Central memory CD8-positive, alpha-beta T cell (primary cell): ENCODE measurements around the gene SULT4A1.

ENCODE experiments used
- ATAC-seq: fragments of 150-1000 bp; cut with Tn5 transposase; replicated peaks from 2 replicates; pipeline ENCODE4 v1.10.0; 2022; ENCODE audit warnings: mild to moderate bottlenecking, moderate FRiP score, moderate number of reproducible peaks; ENCODE audit not compliant: poor library complexity, severe bottlenecking; ENCODE audit errors: extremely low read depth
- DNase-seq, 2 donors: peaks; one replicate each; pipeline ENCODE4 v3.0.0; 2021; ENCODE audit warnings: low spot score in 2 of 2
- H3K27ac Mint-ChIP-seq: one replicate; pipeline ENCODE4 v1.8.0; 2022; ENCODE audit warnings: low read depth, mild to moderate bottlenecking, moderate library complexity, mixed read lengths
- H3K27me3 Mint-ChIP-seq: one replicate; pipeline ENCODE4 v1.8.0; 2022; ENCODE audit warnings: mixed read lengths
- H3K36me3 Mint-ChIP-seq: one replicate; pipeline ENCODE4 v1.8.0; 2022; ENCODE audit warnings: mild to moderate bottlenecking, moderate library complexity, mixed read lengths; ENCODE audit not compliant: insufficient read depth
- H3K4me1 Mint-ChIP-seq: one replicate; pipeline ENCODE4 v1.8.0; 2022; ENCODE audit warnings: mixed read lengths
- H3K4me3 Mint-ChIP-seq: one replicate; pipeline ENCODE4 v1.8.0; 2022; ENCODE audit warnings: mild to moderate bottlenecking, moderate library complexity, mixed read lengths
- H3K9me3 Mint-ChIP-seq: one replicate; pipeline ENCODE4 v1.8.0; 2022; ENCODE audit warnings: mixed read lengths

SULT4A1 gene

DNA sequence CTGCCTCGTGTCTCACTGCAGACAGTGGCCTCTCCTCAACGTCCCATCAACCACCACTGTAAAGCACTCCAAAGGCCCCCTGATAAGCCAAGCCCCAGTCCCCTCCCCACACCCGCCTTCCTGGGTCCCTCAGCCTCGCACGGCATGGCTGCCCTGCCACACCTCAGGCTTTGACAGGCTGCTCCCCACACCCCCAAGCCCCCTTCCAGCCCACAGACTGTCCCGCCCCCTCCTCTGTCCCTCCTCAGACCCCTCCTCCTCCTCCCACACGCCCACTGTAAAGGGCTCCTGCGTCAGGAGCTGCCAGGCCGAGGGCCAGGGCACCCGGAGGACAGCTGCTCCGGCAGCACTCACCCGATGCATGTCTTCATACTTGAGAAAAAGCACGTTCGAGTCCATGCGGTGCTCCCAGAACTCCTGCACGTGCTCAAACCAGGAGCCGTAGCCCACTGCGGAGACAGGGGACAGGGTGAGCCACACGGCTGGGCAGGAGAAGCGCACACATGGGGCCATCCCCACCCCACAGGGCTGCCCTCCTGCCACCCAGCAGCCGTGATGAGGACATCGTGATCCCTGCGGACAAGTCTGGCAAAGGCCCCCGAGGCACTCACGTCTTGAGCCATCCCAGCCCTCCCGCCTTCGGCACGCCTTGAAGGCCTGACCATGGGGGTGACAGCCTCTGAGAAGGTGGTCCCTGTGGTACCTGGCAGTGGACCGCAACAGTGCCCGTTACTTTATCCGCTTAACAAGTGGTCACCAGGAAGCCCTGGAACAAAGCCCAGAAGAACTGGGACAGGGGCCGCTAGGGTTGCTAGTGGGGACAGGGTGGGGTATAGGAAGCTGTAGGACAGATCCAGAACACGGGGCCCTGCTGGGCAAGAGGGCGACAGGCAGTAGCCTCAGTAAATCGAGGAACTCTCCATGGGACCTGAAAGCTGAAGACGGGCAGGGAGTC is 28.8 kb downstream of the SULT4A1 start:
- DNase-seq (no peak), ATAC-seq (no peak)
- no peak overlapping the region for H3K4me3 Mint-ChIP-seq
- no peak overlapping the region for H3K27ac Mint-ChIP-seq
- peaks cover 2% of the 10 kb centered on the region for H3K36me3 Mint-ChIP-seq
- H3K4me1 Mint-ChIP-seq, result no peaks in the 10 kb centered on the region
- H3K27me3 Mint-ChIP-seq, result peaks cover 23% of the 10 kb centered on the region
- H3K9me3 Mint-ChIP-seq, result no peaks in the 10 kb centered on the region

DNA sequence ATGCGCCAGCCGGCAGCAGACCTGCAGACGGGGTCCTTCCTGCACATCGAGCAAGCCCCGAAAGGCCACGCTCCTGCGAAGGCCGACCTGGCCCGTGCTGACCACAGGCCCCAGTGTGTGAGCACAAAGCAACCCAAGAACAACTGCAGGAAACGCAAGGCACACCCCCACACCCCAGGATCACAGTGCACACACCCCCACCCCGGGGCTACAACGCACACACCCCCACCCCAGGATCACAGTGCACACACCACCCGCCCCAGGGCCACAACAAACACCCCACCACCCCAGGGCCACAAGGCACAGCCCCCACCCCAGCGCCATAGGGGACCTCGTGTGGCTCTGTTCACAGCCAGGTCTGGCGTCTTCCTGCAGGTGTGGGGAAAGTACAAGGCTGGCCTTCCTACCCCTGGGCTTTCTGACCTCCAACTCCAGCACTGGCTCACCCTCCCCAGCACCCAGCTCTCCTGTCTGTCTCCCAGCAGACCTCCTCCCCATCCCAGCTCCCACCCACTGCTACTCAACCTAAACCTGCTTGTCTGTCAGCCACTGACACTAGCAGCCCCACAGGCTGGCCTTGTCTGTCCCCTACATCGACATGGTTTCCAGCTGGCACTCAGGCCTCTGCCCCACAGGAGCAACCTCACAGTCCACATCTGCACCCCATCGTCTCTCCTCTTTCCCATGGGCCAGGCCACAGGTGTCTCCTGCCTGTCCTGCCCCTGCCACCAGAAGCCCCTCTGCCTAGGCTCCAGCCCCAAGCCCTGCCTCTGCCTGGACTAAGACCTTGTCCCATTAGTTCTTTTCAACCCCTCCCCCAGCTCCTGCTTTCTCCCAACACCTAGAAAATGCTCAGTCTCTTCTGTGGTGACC is 29.7 kb downstream of the SULT4A1 start:
- no peak overlapping the region for H3K27ac Mint-ChIP-seq
- H3K27me3 Mint-ChIP-seq, result peaks cover 19% of the 10 kb centered on the region
- ATAC-seq (no peak), DNase-seq (no peak)
- H3K36me3 Mint-ChIP-seq, result peaks cover 2% of the 10 kb centered on the region
- H3K4me3 Mint-ChIP-seq, result no peak overlapping the region
- no peaks in the 10 kb centered on the region for H3K9me3 Mint-ChIP-seq
- H3K4me1 Mint-ChIP-seq, result no peaks in the 10 kb centered on the region

DNA sequence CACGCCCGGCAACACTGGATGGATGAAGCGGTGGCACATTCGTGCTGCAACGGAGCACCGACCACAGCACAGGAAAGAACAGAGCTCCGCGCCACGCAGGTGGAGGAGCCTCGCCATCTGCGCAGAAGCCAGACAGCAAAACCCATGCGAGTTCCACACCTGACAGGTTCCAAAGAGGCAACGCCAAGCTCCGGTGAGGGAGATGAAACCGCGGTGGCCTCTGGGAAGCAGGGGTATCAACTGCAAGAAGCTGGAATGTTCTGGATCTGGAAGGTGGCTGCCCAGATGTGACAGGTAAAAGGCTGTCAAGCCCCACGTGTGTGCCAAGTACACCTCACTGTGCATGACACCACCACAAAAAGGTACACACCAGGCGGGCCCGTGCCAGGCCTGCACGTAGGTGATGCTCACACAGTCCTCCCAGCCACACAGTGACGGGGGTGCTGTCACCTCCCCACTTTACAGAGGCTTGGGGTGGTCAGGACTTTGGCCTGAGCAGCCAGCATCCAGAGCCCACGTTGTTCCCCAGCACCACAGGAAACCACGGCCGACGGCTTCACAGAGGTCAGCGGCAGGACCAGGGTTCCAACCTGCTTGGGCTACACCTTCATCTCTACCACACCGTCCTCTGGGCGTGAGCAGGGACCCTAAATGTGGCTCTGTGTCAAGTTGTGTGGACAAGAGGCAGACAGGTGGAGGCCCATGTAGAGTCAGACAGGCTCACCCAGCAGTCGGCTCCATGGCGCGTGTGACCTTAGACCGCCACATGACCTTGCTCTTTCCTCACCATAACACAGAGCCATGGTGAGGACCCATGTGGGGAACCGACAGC is 30.5 kb downstream of the SULT4A1 start:
- Mint-ChIP-seq H3K4me1 (no peaks in the 10 kb centered on the region), H3K4me3 (no peak overlapping the region), H3K9me3 (no peaks in the 10 kb centered on the region), H3K27ac (no peak overlapping the region), H3K27me3 (peaks cover 11% of the 10 kb centered on the region), H3K36me3 (peaks cover 2% of the 10 kb centered on the region)
- DNase-seq (no peak), ATAC-seq (no peak)

DNA sequence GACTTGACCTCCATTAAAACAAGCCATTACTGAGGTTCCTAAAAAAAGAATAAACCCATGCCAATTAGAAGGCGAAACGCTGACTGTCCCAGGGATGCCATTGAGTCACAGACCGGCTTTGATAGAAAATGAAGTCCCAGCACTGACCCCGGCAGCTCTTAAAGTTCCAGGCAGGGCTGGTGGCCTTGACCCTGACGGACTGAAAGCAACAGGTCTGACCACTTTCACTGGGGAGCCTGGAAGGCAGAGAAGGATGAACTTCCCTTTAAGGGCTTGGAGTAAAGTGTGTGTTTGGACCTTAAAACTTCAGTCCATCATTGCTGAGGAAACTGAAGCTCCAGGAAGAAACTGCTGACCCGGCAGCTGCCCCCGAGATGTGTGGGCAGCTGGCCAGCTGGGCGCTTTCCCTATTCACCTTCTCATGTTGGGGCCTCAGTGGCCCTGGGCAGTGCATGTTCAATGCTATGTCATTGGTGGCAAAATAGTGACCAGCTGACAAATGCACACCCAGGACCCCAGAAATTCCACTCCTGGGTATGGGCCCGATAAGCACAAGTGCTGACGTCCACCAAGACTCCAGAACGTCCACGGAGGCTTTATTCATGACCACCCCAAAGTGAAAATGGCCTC is 31.3 kb downstream of the SULT4A1 start:
- H3K9me3 Mint-ChIP-seq, result no peaks in the 10 kb centered on the region
- no peak overlapping the region for H3K27ac Mint-ChIP-seq
- DNase-seq (no peak), ATAC-seq (no peak)
- H3K27me3 Mint-ChIP-seq, result peaks cover 15% of the 10 kb centered on the region
- no peaks in the 10 kb centered on the region for H3K4me1 Mint-ChIP-seq
- peaks cover 2% of the 10 kb centered on the region for H3K36me3 Mint-ChIP-seq
- no peak overlapping the region for H3K4me3 Mint-ChIP-seq

DNA sequence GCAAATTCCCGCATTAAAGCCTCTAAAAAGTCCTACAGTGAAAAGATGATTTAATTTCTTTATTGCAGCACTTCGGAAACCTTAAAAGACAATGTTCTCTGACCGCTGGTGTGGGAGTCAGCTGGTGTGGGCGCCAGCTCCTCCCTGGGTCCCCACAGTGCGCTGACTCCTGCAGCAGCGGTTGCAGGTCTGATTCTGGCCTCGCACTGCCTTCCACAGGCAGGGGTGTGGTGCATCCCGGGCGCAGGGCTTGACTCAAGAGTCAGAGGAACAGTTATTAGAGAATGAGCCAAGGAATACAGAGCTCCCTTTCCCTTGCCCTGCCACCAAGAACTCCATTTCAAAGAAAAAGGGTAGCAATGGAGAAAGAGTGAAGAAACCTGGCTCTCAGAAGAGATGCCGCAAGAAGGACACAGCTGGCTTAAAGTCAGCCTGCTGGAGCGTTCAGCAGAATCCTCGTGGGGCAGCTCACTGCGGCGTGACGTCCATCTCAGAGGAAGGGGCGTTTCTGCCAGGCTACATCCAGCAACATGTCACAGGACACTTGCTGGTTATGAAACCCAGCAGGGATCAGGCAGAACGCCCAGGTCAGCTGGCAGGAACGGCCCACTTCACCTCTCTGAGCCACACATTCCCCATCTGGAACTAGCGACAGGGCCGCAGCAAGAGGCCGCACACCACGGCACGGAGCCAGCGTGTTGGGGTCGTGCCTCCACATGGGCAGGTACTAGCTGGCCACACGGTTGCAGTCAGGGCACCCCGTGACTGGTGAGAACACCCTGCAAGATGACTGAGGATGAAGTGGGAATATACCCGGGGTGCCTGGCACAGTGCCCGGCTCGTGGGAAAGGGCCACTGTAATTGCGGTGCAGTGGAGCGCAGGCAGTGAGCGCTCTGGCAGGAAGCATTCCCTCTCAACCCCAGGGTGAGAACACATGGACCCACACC is 32.1 kb downstream of the SULT4A1 start:
- Mint-ChIP-seq H3K27me3 (peaks cover 15% of the 10 kb centered on the region), H3K4me3 (no peak overlapping the region), H3K27ac (no peak overlapping the region), H3K36me3 (no peaks in the 10 kb centered on the region), H3K4me1 (no peaks in the 10 kb centered on the region), H3K9me3 (no peaks in the 10 kb centered on the region)
- DNase-seq (no peak), ATAC-seq (no peak)

DNA sequence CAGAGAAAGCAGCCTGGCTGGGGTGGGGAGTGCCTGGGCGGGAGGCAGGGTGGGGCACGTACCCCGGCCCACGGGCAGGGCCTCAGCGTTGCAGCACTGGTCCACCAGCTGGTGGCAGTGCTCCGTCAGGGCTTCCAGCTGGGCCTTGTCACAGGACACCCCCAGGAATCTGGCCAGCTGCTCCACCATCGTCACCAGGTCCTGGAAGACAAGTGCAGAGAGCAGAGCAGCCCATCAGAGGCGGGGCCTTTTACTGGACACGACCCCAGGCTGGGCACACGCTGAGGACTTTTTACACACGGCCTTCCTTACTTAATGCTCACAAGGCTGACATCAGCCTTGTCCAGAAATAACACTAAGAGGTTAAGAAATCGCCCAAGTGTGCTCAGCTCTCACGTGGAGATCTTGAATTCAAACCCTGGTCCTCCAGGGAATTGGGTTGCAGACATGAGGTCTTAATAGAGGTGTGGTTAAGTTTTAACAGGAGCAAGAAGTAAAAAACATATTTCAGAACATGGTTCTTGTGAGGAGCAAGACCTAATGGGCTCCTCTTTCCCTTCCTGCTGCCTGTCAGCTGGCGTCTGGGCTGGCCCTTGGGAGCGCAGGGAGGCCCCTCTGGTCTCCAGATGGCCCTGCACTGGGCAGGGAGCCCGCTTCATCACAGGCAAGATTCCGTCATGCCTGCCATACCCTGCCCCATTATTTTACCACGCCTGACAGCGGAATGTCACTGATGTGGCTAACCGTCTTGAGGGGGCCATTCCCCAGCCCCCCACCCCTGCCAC is 33.1 kb downstream of the SULT4A1 start:
- Mint-ChIP-seq H3K27ac (no peak overlapping the region), H3K27me3 (peaks cover 23% of the 10 kb centered on the region), H3K4me3 (no peak overlapping the region), H3K9me3 (no peaks in the 10 kb centered on the region), H3K4me1 (no peaks in the 10 kb centered on the region), H3K36me3 (no peaks in the 10 kb centered on the region)
- DNase-seq (no peak), ATAC-seq (no peak)

DNA sequence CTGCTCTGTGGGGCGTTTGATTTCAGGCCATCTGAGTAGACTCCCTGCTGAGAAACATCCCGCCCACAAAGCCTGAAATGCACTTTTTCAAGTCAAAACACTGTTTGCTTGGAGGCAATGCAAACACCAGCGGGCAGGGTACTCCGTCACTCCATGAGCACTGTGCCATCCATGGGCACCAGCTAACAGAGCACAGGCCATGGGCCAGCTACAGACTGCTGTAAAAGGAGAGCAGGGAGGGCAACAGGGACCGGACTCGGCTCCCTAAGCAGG is 33.7 kb downstream of the SULT4A1 start:
- Mint-ChIP-seq H3K9me3 (no peaks in the 10 kb centered on the region), H3K4me3 (no peak overlapping the region), H3K36me3 (no peaks in the 10 kb centered on the region), H3K27me3 (peaks cover 27% of the 10 kb centered on the region), H3K4me1 (no peaks in the 10 kb centered on the region), H3K27ac (no peak overlapping the region)
- DNase-seq (no peak), ATAC-seq (no peak)

DNA sequence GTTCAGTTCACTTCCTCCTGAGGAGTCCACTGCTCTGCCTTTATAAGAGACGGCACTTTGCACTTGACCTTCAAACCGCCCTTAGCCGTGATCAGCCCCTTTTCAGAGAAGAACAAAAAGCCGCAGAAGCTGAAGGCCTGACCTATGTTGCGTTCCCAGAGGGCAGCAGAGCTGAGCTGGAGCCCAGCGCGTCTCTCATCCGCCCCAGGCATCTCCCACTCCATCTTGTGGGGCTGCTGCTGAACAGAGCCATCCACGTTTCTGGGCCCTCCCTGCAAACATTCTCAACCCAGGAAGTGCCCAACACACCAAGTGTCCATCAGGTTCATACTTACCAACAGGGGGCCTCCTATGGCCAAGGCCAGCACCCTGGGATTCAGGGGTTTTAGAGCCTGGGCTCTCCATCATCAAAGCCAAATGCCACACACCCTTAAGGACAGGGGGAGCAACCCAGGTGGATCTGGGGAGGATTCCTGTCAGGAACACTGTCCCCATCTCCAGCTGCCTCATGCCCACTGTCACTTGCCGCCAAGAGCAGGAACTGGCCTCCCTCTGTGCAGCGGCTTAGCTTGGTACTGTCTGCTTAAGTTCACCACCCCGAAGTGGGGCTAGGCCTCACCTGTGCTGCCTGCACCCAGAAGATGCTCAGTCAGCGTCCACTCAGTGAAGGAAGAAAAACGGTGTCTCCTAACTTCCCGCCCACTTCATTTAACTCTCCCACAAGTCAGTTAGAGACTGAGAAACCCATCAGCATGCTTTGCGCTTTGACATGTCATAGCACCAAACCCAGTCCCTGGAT is 34.2 kb downstream of the SULT4A1 start:
- ATAC-seq (no peak), DNase-seq (no peak)
- no peak overlapping the region for H3K27ac Mint-ChIP-seq
- H3K4me1 Mint-ChIP-seq, result no peaks in the 10 kb centered on the region
- H3K4me3 Mint-ChIP-seq, result no peak overlapping the region
- H3K27me3 Mint-ChIP-seq, result peaks cover 32% of the 10 kb centered on the region
- no peaks in the 10 kb centered on the region for H3K9me3 Mint-ChIP-seq
- H3K36me3 Mint-ChIP-seq, result no peaks in the 10 kb centered on the region

DNA sequence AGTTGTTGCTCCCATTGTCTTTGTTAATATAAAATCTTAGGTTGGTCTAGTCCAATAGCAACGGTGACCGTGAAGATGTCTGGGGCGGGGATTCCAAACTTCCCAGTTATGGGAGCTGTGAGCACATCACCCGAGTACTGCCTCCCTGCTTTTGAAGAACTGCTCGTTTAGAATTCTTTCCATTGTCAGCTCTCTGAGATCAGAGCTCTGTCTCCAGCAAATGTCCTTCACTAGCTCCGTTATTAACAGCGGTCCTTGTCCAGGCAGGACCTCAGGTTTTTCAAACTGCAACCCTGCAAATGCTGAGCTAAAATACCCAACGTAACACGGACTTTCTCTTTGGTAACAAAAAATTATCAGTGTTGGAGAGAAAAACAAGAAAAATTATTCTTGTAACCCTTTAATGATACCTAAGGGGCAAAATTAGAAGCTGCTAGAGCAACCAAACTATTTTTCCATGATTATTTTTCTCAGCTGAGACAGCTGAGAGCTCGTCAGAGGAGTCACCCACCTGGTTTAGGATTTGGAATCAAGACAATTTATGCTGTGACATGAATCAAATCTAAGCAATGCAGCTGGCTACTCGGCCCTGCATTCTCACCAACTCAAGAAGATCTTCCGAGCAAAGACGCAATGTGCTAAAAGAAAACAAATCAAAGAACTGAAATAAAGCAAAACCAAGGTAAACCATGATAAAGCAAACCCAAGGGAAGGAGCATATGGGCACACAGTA is 35.1 kb downstream of the SULT4A1 start:
- Mint-ChIP-seq H3K36me3 (no peaks in the 10 kb centered on the region), H3K27me3 (peaks cover 37% of the 10 kb centered on the region), H3K9me3 (no peaks in the 10 kb centered on the region), H3K4me3 (no peak overlapping the region), H3K4me1 (no peaks in the 10 kb centered on the region), H3K27ac (no peak overlapping the region)
- no peak for ATAC-seq
- no peak for DNase-seq
